Esophagus (tissue), 2 donors: ENCODE data around the gene ZSWIM9. TPM values are rescaled to one million over a fixed set of nuclear protein-coding genes. Genes with fewer than 3 reads are reported as not detected.

ENCODE experiments used
- H3K27ac ChIP-seq, 2 donors: one replicate each; pipeline ENCODE4 v1.5.1; 2013; ENCODE audit warnings: low read depth in 2 of 2, mild to moderate bottlenecking in 2 of 2, inconsistent platforms in 1 of 2, low read length in 1 of 2, moderate library complexity in 1 of 2
- H3K27me3 ChIP-seq, 2 donors: one replicate each; pipeline ENCODE4 v1.6.1; 2013; ENCODE audit warnings: low read length in 2 of 2, control low read depth in 1 of 2, mild to moderate bottlenecking in 1 of 2; ENCODE audit not compliant: insufficient read depth in 2 of 2, control insufficient read depth in 1 of 2
- H3K36me3 ChIP-seq, 2 donors: one replicate each; pipeline ENCODE4 v1.6.1; 2013; ENCODE audit warnings: low read length in 1 of 2; ENCODE audit not compliant: control insufficient read depth in 2 of 2, insufficient read depth in 2 of 2
- H3K4me1 ChIP-seq, 2 donors: one replicate each; pipeline ENCODE4 v1.6.1; 2013; ENCODE audit warnings: low read length in 1 of 2; ENCODE audit not compliant: control insufficient read depth in 2 of 2, insufficient read depth in 2 of 2
- H3K4me3 ChIP-seq, 2 donors: one replicate each; pipeline ENCODE4 v1.5.1; 2013; ENCODE audit warnings: low read length in 2 of 2, mild to moderate bottlenecking in 2 of 2, low read depth in 1 of 2, moderate library complexity in 1 of 2
- H3K9me3 ChIP-seq, 2 donors: one replicate each; pipeline ENCODE4 v1.6.1; 2013; ENCODE audit warnings: mild to moderate bottlenecking in 2 of 2, low read depth in 1 of 2, low read length in 1 of 2, moderate library complexity in 1 of 2; ENCODE audit not compliant: control insufficient read depth in 2 of 2, insufficient read depth in 1 of 2
- WGBS, 2 donors: extraction: QIAGEN DNeasy Blood & Tissue Kit; methylation state at CpG; one replicate each; pipeline ENCODE4 v1.1.7; 2013; 5-methylcytosine and 5-hydroxymethylcytosine counted together
- polyA plus RNA-seq, 2 donors: library from polyadenylated mRNA; stranded (reverse); fragments of 200-250 nt; gene quantifications; one replicate each; pipeline ENCODE4 v1.2.3, GENCODE V29; 2013
- donor health status: healthy with polysubstance abuse.
- donor health status: Bipolar disorder and iron deficiency.

ZSWIM9 gene
- 1 to 10 TPM; 3.2 TPM for polyA plus RNA-seq

- Histone ChIP-seq H3K36me3 (peaks cover 0 to 5% of the 10 kb centered on the region in 2 donors), H3K4me1 (peaks cover 4 to 7% of the 10 kb centered on the region in 2 donors), H3K4me3 (peak within 1 kb of the TSS; percentile 63 to 84), H3K27me3 (no peaks in the 10 kb centered on the region), H3K9me3 (no peaks in the 10 kb centered on the region), H3K27ac (peak within 1 kb of the TSS; percentile 93 to 95)
- whole genome bisulfite sequencing, 2 donors, result 1% methylated on average over 75 to 82 of the region's 82 CpGs
These were observed at the start of gene ZSWIM9, which contains the start of gene LIG1 for GRCh38 chr19:48169939-48170803. Gene ZSWIM9 (plus strand): TSS chr19:48170680. CDS start chr19:48171803, 1,123 bp downstream. Gene LIG1 (minus strand): TSS chr19:48170344. CDS start chr19:48165566, 4,778 bp downstream.

GRCh38 chr19:48121066-48121465 lies 49.4 kb upstream of the ZSWIM9 start:
- Histone ChIP-seq H3K4me3 (no peak overlapping the region), H3K4me1 (peaks cover 0 to 16% of the 10 kb centered on the region in 2 donors), H3K36me3 (peaks cover 0 to 20% of the 10 kb centered on the region in 2 donors), H3K27ac (no peak overlapping the region), H3K27me3 (no peaks in the 10 kb centered on the region), H3K9me3 (peaks cover 0 to 2% of the 10 kb centered on the region in 2 donors)
- WGBS, 2 donors, result 95% methylated on average over 14 of the region's 14 CpGs

- Histone ChIP-seq H3K4me1 (peaks cover 0 to 16% of the 10 kb centered on the region in 2 donors), H3K4me3 (no peak overlapping the region), H3K27ac (no peak overlapping the region), H3K27me3 (no peaks in the 10 kb centered on the region), H3K36me3 (peaks cover 1 to 17% of the 10 kb centered on the region in 2 donors), H3K9me3 (peaks cover 0 to 2% of the 10 kb centered on the region in 2 donors)
- 41 to 52% methylated on average over 10 of the region's 10 CpGs for WGBS, 2 donors
These were observed 48.5 kb upstream of the ZSWIM9 start for GRCh38 chr19:48121909-48122371.

- H3K4me1 ChIP-seq, result peaks cover 0 to 16% of the 10 kb centered on the region in 2 donors
- peaks cover 3 to 16% of the 10 kb centered on the region in 2 donors for H3K36me3 ChIP-seq
- H3K27ac ChIP-seq, result no peak overlapping the region
- H3K9me3 ChIP-seq, result peaks cover 0 to 2% of the 10 kb centered on the region in 2 donors
- H3K4me3 ChIP-seq, result no peak overlapping the region
- H3K27me3 ChIP-seq, result no peaks in the 10 kb centered on the region
- WGBS, 2 donors, result 52 to 71% methylated on average over 14 of the region's 14 CpGs
These were observed 48.1 kb upstream of the ZSWIM9 start for GRCh38 chr19:48122421-48122820.

GRCh38 chr19:48123907-48124651 lies 46.4 kb upstream of the ZSWIM9 start:
- Histone ChIP-seq H3K36me3 (peaks cover 3 to 9% of the 10 kb centered on the region in 2 donors), H3K9me3 (peaks cover 0 to 4% of the 10 kb centered on the region in 2 donors), H3K4me1 (peaks cover 0 to 16% of the 10 kb centered on the region in 2 donors), H3K27ac (peak overlapping the region in 1 of 2 donors; percentile 66), H3K4me3 (no peak overlapping the region), H3K27me3 (no peaks in the 10 kb centered on the region)
- WGBS, 2 donors, result 35 to 49% methylated on average over 12 of the region's 12 CpGs

GRCh38 chr19:48127561-48127960 lies 42.9 kb upstream of the ZSWIM9 start:
- Histone ChIP-seq H3K4me1 (peaks cover 0 to 9% of the 10 kb centered on the region in 2 donors), H3K36me3 (peaks cover 3 to 13% of the 10 kb centered on the region in 2 donors), H3K27ac (no peak overlapping the region), H3K9me3 (peaks cover 0 to 2% of the 10 kb centered on the region in 2 donors), H3K4me3 (no peak overlapping the region), H3K27me3 (no peaks in the 10 kb centered on the region)
- 98 to 99% methylated on average over 6 of the region's 6 CpGs for WGBS, 2 donors

GRCh38 chr19:48133094-48133493 lies 37.4 kb upstream of the ZSWIM9 start:
- Histone ChIP-seq H3K27ac (no peak overlapping the region), H3K27me3 (no peaks in the 10 kb centered on the region), H3K4me3 (no peak overlapping the region), H3K9me3 (no peaks in the 10 kb centered on the region), H3K4me1 (no peaks in the 10 kb centered on the region), H3K36me3 (peaks cover 0 to 19% of the 10 kb centered on the region in 2 donors)
- WGBS, 2 donors, result 91 to 93% methylated on average over 6 of the region's 6 CpGs

GRCh38 chr19:48135411-48135810 lies 35.1 kb upstream of the ZSWIM9 start:
- peaks cover 0 to 19% of the 10 kb centered on the region in 2 donors for H3K36me3 ChIP-seq

GRCh38 chr19:48136547-48136946 lies 33.9 kb upstream of the ZSWIM9 start:
- Histone ChIP-seq H3K4me1 (no peaks in the 10 kb centered on the region), H3K27me3 (no peaks in the 10 kb centered on the region), H3K36me3 (peaks cover 0 to 18% of the 10 kb centered on the region in 2 donors), H3K27ac (no peak overlapping the region), H3K9me3 (no peaks in the 10 kb centered on the region), H3K4me3 (no peak overlapping the region)
- 93 to 94% methylated on average over 4 of the region's 4 CpGs for WGBS, 2 donors

More at GRCh38 chr19:48135411-48135810, 35.1 kb upstream of the ZSWIM9 start:
- WGBS, 2 donors, result 70 to 75% methylated on average over 8 of the region's 8 CpGs
- no peaks in the 10 kb centered on the region for H3K9me3 ChIP-seq
- H3K27ac ChIP-seq, result no peak overlapping the region
- no peaks in the 10 kb centered on the region for H3K27me3 ChIP-seq
- no peak overlapping the region for H3K4me3 ChIP-seq
- no peaks in the 10 kb centered on the region for H3K4me1 ChIP-seq
